Mononuclear cell (primary cell): ENCODE measurements around the gene ACHE. TPM values are rescaled to one million over a fixed set of nuclear protein-coding genes. Genes with fewer than 3 reads are reported as not detected.
A peak's percentile ranks its signal among the peaks of the same experiment; 100 is the strongest.
"Not testable (repeated sequence)": the region's sequence is repeated elsewhere in the genome, so short reads cannot be mapped to it uniquely, and the experiment has no call there.

ENCODE experiments used
- H3K27me3 ChIP-seq: 2 replicates; pipeline ENCODE4 v1.6.0; 2011; ENCODE audit warnings: low read length, control low read depth; ENCODE audit not compliant: insufficient read depth
- H3K4me1 ChIP-seq: 2 replicates; pipeline ENCODE4 v1.5.1; 2011; ENCODE audit warnings: mild to moderate bottlenecking, low read length, control low read depth; ENCODE audit not compliant: insufficient read depth
- H3K4me3 ChIP-seq: 2 replicates; pipeline ENCODE4 v1.5.1; 2011; ENCODE audit warnings: mild to moderate bottlenecking, low read length, moderate library complexity
- H3K9me3 ChIP-seq: 2 replicates; pipeline ENCODE4 v1.5.1; 2011; ENCODE audit warnings: low read depth, mild to moderate bottlenecking, control low read depth, low read length
- total RNA-seq: library from RNA; depleted of rRNA; stranded (reverse); fragments of >200 nt; gene quantifications from one replicate; pipeline ENCODE4 v1.2.3, GENCODE V29; 2012

ACHE gene
- 0.21 TPM for total RNA-seq

DNA sequence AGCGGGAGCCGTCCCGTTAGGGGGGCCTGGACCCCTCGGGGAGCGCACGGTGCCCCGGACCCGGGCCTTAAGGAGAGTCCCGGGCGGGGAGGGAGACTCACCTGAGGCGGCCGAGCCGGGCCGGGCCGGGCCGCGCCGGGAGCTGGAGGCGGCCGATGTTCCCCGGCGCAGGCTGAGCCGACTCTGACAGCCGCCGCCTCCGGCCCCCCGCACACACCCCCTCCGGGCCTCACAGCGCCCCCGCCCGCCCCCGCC, at the start of gene ACHE:
TSS of gene ACHE (minus strand) at position 188 of the 255 bp plus-strand sequence. CDS start 1,656 bp downstream, outside the sequence.
- Histone ChIP-seq H3K27me3 (peaks cover 58% of the 10 kb centered on the region), H3K4me3 (peak within 1 kb of the TSS; percentile 12), H3K4me1 (peaks cover 29% of the 10 kb centered on the region), H3K9me3 (no peaks in the 10 kb centered on the region)

DNA sequence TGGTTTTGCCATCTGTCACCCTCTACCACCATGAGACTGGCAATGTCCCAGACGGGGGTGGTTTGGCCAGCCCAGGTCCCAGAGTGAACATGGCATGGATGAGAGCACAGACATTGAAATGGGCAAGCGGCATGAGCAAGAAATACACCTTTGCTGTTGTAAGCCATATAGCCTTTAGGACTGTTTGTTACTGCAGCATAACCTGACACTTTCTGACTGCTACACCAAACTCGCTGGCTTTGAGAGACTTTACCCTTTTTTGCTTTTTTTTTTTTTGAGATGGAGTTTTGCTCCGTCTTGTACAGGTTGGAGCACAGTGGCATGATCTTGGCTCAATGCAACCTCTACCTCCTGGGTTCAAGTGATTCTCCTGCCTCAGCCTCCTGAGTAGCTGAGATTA, 48.5 kb upstream of the ACHE start:
- Histone ChIP-seq H3K4me3 (no peak overlapping the region), H3K27me3 (no peaks in the 10 kb centered on the region), H3K4me1 (no peaks in the 10 kb centered on the region), H3K9me3 (no peaks in the 10 kb centered on the region)

DNA sequence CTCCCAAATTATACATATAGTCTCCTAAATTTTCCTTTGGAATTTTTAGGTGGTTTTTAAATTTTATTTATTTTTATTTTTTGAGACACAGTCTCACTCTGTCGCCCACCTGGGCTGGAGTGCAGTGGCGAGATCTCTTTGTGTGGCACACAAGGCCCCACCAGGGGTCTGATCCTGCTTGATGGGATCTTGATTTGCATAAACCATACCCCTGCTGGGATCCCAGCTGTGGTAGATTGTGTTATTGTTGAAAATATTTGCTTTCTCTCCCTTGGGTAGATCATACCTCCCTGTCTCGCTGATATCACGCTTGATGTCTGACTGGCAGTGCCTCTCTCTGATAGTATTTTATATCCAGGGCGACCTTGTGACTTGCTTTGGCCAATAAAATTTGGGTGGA, 48.0 kb upstream of the ACHE start:
- Histone ChIP-seq H3K27me3 (no peaks in the 10 kb centered on the region), H3K4me3 (no peak overlapping the region), H3K9me3 (no peaks in the 10 kb centered on the region), H3K4me1 (no peaks in the 10 kb centered on the region)

DNA sequence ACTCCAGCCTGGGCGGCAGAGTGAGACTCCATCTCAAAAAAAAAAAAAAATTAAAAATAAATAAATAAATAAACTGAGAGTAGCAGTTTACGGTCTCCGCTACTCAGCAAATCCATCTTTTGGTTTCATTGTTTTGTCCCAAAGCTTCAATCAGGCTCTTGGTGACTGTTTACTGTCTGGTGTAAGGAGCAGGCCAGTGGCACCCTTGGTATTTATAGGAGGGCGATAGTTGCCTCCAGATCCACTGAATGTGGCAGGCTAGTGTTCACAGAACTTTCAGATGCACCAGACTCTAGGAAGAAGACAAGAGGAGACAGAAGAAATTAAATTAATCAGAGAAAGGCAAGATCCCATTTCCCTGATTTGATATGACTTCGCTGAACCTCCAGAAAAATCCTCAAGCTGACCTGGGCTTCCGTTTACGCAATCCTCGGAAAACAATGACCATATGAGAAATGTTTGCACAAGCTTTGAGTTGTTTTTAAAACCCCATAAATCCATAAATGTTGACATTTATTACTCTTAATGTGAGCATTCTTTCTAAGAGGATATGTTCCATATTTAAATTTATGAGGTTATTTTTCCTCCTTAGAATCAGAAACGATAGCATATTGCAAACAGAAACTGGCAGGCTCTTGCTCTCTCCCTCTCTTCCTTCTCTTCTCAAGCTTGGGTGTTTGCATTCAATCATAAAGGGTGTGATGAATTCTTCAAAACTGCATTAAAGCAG, 46.5 kb upstream of the ACHE start:
- Histone ChIP-seq H3K27me3 (no peaks in the 10 kb centered on the region), H3K4me1 (no peaks in the 10 kb centered on the region), H3K9me3 (no peaks in the 10 kb centered on the region), H3K4me3 (no peak overlapping the region)

DNA sequence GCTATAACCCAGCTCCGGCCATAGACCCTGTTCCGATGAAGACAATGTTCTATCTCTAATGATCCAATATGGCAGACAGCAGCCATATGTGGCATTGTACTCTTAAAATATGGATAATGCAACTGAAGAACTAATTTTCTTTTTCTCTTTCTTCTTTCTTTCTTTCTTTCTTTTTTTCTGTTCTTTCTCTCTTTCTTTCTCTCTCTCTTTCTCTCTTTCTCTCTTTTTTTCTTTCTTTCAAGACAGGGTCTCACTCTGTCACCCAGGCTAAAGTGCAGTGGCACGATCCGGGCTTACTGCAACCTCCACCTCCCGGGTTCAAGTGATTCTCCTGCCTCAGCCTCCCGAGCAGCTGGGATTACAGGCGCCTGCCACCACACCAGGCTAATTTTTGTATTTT, 40.5 kb upstream of the ACHE start:
- H3K4me1 ChIP-seq, H3K27me3 ChIP-seq, H3K4me3 ChIP-seq, H3K9me3 ChIP-seq: not testable (repeated sequence)

DNA sequence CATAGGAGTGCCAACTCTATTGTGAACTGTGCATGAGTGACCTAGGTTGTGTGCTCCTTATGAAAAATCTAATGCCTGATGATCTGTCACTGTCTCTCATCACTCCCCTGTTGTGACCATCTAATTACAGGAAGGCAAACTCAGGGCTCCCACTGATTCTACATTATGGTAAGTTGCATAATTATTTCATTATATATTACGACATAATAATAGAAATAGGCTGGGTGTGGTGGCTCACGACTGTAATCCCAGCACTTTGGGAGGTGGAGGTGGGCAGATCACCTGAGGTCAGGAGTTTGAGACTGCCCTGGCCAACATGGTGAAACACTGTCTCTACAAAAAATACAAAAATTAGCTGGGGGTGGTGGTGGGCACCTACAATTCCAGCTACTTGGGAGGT, 39.7 kb upstream of the ACHE start:
- H3K27me3 ChIP-seq, H3K4me1 ChIP-seq, H3K9me3 ChIP-seq, H3K4me3 ChIP-seq: not testable (repeated sequence)

DNA sequence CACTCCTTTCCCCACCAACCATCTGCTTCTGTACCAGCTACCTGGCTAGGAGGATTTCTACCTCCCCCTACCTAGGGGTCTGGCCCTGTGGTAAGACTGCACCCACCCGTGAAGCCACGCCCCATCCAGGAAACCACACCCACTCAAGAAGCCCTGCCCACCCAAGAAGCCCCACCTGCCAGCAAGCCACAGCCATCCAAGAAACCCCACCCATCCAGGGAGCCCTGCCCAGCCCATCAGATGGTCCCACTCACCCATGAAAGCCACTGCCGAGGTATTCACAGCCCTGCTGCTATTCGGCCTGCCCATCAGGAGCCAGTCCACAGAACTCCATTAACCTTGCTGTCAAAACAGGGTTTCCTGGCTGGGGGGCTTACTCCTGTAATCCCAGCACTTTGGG, 38.0 kb upstream of the ACHE start:
- Histone ChIP-seq H3K9me3 (no peaks in the 10 kb centered on the region), H3K4me3 (no peak overlapping the region)

DNA sequence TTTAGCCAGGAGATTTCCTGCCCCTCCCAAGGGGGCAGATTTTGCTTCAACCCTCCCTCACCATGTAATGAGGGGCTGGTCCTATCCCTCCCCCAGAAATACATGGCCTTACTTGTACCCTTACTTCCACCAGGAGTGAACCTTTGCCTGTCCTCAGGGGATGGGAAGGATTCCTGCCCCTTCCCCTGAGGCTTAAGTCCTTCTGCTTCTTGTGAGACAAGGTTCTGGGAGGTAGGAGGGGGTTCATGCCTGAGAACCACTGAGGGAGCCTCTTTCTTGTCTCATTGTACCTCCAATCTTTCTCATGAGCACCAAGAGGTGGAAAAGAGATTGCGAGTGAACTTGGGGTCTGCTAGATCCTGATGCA, 34.1 kb upstream of the ACHE start:
- Histone ChIP-seq H3K4me1 (no peaks in the 10 kb centered on the region), H3K4me3 (no peak overlapping the region), H3K9me3 (no peaks in the 10 kb centered on the region), H3K27me3 (no peaks in the 10 kb centered on the region)

More for the DNA sequence above, 38.0 kb upstream of the ACHE start:
- H3K4me1 ChIP-seq, result no peaks in the 10 kb centered on the region
- H3K27me3 ChIP-seq, result no peaks in the 10 kb centered on the region

DNA sequence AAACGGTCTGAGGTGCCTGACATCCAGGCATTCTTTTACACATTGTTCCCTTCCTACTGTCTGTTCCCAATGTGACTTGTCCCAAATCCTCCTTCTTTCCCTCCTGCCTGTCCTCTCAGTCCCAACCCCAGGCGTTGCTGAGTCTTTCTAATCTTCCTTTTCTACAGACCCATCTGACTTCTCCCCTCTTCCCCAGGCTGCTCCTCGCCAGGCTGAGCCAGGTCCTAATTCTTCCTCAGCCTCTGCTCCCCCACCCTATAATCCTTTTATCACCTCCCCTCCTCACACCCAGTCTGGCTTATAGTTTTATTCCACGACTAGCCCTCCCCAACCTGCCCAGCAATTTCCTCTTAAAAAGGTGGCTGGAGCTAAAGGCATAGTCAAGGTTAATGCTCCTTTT, 27.9 kb upstream of the ACHE start:
- not testable (repeated sequence) for H3K9me3 ChIP-seq, H3K4me3 ChIP-seq, H3K4me1 ChIP-seq, H3K27me3 ChIP-seq

DNA sequence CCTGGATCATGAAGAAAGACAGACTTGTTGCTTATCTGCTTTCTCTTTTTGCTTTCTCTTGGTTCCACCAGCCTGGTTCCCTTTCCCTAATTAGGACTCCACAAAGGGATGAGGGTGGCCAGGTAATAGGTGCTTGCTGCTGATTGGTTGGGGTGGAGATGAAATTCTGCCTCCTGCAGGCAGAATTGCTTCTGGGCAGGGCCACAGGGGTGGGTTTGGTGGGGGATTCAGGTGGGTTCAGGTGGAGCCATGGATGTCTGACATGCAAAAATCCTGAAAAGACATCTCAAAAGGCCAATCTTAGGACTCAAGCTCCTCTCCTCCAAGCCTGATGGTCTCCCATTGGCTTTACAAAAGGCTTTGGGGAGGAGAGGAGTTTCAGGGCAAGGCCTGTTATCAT, 25.4 kb upstream of the ACHE start:
- no peaks in the 10 kb centered on the region for H3K4me1 ChIP-seq
- H3K9me3 ChIP-seq, result no peaks in the 10 kb centered on the region
- H3K4me3 ChIP-seq, result no peak overlapping the region

DNA sequence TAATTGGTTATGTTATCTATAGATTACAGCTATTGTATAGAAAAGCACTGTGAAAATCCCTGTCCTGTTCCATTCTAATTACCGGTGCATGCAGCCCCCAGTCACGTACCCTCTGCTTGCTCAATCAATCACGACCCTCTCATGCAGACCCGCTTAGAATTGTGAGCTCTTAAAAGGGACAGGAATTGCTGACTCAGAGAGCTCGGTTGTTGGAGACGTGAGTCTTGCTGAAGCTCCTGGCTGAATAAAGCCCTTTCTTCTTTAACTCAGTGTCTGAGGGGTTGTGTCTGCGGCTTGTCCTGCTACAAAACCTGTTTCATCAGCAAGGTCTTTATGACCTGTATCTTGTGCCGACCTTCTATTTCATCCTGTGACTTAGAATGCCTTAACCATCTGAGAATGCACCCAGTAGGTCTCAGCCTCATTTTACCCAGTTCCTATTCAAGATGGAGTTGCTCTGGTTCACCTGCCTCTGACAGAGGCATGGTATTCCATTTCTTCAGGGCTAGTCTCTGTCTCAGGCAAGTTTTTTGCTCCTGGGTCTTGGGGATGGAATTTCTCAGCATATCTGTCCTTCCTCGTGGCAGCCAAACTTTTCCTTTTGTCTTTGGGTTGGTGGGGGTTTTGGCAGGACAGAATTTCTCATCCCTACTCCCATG, 24.2 kb upstream of the ACHE start:
- not testable (repeated sequence) for H3K27me3 ChIP-seq, H3K4me1 ChIP-seq, H3K4me3 ChIP-seq

More for the DNA sequence above, 25.4 kb upstream of the ACHE start:
- no peaks in the 10 kb centered on the region for H3K27me3 ChIP-seq

DNA sequence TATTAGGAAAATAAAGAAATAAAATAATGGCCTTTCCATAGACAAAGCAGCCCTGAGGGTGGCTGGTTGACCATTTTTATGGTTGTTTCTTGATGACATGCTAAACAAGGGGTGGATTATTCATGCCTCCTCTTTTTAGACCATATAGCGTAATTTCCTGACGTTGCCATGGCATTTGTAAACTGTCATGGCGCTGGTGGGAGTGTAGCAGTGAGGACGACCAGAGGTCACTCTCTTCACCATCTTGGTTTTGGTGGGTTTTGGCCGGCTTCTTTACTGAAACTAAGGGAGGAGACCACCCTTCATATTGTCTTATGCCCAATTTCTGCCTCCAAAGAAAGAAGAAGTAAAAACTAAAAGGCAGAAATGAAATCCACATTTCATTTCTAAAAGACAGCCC, 23.6 kb upstream of the ACHE start:
- not testable (repeated sequence) for H3K27me3 ChIP-seq, H3K9me3 ChIP-seq, H3K4me1 ChIP-seq, H3K4me3 ChIP-seq

More for the DNA sequence above, 24.2 kb upstream of the ACHE start:
- H3K9me3 ChIP-seq, result not testable (repeated sequence)

DNA sequence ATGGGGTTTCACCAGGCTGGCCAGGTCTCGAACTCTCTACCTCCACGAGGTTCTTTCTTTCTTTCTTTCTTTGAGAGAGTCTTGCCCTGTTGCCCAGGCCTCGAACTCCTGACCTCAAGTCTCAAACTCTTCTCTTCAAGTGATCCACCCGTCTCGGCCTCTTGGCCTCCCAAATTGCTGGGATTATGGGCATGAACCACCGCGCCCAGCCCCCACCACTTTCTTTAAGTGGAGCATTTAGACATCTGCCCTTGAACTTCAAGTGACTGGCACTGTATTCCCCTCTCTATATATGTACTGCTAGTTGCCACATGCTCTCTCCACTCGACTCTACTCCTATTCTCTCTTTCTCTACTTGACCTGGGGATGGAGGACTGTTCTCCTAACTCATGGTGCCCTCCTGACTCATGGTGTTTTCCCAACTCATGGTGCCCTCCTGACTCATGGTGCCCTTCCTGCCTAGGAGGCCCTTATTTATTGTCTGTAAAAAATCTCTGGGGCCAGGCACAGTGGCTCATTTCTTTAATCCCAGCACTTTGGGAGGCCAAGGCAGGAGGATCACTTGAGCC, 19.3 kb upstream of the ACHE start:
- Histone ChIP-seq H3K4me1 (peaks cover 14% of the 10 kb centered on the region), H3K4me3 (no peak overlapping the region), H3K27me3 (no peaks in the 10 kb centered on the region), H3K9me3 (no peaks in the 10 kb centered on the region)

DNA sequence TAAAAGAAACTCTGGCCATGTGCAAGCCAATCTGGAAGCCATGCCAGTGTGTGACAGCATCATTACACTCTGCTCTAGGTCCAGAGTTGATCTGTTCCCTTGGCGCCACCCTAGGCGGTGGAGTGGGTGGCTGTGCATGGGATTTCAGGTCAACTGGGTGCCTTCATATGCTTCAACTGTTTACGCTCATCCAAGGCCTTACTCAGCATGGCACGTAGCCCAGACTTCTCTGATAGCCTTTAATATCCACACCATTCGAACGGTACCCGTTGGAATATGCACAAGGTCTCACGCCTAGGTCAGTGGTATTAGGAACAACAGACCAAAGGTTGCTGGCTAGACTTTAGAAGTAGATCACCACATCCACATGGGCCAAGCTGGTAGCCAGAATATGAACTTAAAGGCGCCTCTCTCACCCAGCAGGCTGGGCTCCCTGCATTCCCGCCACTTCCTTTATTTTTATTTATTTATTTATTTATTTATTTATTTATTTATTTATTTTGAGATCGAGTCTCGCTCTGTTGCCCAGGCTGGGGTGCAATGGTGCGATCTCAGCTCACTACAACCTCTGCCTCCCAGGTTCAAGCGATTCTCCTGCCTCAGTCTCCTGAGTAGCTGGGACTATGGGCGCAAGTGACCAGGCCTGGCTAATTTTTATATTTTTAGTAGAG, 18.7 kb upstream of the ACHE start:
- H3K4me1 ChIP-seq, result peaks cover 16% of the 10 kb centered on the region
- no peaks in the 10 kb centered on the region for H3K27me3 ChIP-seq
- H3K4me3 ChIP-seq, result no peak overlapping the region
- no peaks in the 10 kb centered on the region for H3K9me3 ChIP-seq

DNA sequence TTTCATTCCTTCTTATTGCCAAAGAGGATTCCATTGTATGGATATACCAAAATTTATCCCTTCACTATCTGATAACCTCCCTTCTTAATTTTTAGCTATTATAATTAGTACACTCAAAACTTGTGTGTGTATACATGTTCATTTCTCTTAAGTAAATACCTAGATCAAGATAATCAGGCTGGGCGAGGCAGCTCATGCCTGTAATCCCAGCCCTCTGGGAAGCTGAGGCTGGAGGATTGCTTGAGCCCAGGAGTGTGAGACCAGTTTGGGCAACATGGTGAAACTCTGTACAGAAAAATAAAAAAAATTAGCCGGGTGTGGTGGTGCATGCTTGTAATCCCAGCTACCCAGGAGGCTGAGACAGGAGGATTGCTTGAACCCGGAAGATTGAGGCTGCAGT, 15.8 kb upstream of the ACHE start:
- H3K27me3 ChIP-seq, result no peaks in the 10 kb centered on the region
- H3K9me3 ChIP-seq, result no peaks in the 10 kb centered on the region
- H3K4me3 ChIP-seq, result no peak overlapping the region
- peaks cover 16% of the 10 kb centered on the region for H3K4me1 ChIP-seq

DNA sequence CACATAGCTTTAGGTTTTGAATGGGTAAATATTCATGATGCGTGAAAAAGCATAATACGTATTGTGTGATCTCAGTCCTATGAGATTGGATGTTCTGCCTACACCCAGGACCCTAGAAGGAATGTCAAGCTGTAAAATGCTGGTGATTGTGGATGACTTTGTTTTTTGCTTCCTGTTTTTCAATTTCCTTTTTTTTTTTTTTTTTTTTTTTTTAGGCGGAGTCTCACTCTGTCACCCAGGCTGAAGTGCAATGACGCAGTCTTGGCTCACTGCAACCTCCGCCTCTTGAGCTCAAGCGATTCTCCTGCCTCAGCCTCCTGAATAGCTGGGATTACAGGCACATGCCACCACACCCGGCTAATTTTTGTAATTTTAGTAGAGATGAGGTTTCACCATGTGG, 14.8 kb upstream of the ACHE start:
- H3K4me3 ChIP-seq, H3K27me3 ChIP-seq, H3K9me3 ChIP-seq: not testable (repeated sequence)
- peaks cover 16% of the 10 kb centered on the region for H3K4me1 ChIP-seq
